Activated CD4-positive, CD25-positive, alpha-beta regulatory T cell treated with anti-CD3 and anti-CD28 coated beads, Interleukin-2, amount 50 U/mL, for 16 hours (primary cell): ENCODE results near the gene PDGFRB.

Experiments used
- DNase-seq: peaks from one replicate; pipeline ENCODE4 v3.0.0-alpha.2; 2020; ENCODE audit warnings: low read depth, low spot score

PDGFRB gene

DNA sequence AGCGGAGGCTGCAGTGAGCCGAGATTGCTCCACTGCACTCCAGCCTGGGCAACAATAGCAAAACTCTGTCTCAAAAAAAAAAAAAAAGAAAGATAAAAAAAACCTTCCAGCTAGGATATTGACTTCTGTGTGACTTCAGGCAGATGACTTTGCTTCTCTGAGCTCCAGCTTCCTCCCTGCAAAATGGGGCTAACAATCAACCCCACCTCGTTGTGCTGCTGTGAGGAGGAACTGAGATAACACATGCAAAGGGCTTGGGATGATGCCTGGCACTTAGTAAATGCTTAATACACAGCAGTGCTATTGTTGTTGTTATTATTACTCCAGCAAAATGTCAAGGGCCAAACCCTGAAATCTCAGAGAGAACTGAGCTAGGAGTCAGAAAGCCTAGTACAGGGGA lies 7.4 kb upstream of the PDGFRB start:
- DNase-seq, result no peak

DNA sequence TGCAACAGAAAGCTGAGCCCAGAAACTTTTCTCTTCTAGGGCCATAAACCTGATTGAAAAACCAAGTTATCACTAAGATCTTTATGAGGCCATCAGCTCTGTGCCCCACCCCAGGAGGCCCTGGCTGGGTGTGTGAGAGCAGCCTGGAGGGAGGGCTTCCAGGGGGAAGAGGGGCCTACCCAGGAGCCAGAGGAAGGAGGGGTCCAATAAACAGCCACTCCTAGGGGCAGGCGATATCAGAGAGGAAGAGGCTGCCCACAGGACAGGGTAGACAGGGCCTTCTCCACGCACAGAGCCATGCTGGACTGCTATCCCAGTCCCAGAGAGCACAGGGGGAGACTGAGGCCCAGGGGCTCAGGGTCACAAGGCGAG lies 6.5 kb upstream of the PDGFRB start:
- no peak for DNase-seq

DNA sequence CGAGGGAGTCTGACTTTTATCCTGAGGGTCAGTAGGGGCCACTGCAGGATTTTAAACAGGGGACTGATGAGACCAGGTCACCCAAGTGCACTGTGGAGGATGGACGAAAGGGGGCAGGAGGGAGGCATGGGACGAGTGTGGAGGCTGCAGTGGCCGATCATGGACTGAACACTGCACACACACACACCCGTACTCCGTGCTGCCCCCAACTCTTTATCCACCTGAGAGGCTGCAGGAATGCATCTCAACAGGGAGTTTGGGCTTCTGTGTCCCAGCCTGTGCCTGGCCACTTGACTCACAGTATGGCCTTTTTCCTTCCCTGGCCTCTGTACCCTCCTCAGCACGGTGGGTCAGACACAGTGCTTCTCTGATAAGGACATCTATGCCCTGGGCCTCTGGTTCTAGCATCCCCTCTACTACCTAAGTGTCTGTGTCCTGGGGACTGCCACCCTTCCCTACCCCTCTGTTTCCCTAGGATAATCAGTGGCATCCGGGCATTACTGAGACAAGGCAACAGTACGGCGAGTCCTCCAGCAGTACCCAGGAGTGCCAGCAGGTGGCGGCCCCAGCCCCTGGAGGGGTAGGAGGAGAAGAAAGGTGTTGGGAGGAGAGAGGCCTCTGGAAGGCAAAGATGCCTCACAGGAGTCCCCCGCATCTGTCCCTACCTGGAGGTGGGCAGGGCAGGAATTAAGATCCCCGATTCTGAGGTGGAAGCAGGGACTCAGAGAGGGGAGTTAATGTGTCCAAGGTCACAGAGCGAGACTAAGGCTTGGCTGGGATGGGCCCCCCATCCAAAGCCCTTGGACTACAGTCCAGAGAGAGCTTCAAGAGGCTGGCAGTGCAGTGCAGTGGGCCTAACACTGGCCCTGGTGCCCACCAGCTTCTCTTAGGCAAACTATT lies 5.8 kb upstream of the PDGFRB start:
- DNase-seq, result peak; percentile 40

DNA sequence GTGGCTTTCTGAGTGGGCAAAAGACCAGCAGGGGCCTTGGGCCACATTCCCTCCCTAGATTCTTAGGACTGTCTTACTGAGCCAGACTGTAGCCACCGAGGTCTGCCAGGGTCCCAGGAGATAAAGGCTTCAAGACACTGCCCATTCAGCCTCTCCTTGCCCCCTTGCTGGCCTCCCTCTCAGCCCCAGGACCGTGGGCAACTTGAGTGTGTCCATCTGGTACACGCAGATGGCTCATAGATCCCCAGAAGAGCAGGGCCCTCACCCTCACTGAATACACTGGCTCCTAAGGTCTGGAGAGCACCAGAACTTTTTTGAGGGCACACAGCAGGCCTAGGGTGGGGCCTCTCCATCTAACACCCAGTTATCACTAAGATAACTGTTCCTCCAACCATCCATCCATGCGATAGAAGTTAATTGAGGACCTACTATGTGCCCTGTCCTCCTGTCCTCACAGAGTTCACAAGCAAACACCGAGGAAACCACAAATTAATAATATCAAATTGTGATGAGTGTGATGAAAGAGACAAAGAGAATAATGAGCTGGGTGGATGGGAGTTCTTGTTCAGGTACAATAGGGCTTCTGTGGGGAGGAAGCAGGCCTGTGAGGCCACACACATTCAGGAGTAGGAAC lies 4.9 kb upstream of the PDGFRB start:
- DNase-seq, result no peak

GRCh38 chr5:150159741-150160179 lies 4.1 kb upstream of the PDGFRB start:
- no peak for DNase-seq

DNA sequence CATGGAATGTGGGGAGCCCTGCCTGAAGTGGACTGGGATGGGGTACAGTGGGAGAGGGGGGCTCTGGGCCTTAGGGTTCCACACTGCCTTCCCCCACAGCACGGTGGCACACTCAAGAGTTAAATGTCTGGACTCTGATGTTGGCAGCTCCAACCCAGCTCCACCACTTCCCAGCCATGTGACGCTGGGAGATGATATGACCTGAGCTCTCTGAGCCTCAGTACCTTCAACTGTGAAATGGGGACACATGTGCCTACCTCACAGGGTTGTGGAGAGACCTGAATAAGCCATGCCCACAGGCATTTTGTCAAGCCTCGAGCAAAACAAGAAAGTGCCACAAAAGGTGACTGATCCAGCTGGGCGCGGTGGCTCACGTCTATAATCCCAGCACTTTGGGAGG lies 3.4 kb upstream of the PDGFRB start:
- no peak for DNase-seq

GRCh38 chr5:150158170-150158949 lies 2.7 kb upstream of the PDGFRB start:
- DNase-seq, result no peak

- DNase-seq, result no peak
Measured at GRCh38 chr5:150157168-150157567, 1.5 kb upstream of the PDGFRB start.

GRCh38 chr5:150156540-150156939 lies 895 bp upstream of the PDGFRB start:
- DNase-seq, result no peak

DNA sequence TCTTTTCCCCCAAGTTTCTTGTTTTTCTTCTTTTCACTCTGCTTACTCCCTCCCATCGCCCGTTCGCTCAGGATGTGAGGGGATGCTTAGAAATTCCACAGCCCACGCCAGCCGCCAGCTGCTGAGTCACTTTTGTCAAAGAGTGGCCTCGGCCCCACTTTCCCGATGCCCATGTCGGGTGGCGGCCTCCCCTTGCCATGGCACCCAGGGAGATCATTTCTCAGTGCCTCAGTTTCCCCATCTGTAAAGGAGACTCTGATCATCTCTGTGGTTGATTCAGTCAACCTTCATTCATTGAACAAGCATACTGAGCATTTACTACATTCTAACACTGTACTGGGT lies 353 bp upstream of the PDGFRB start:
- no peak for DNase-seq

- DNase-seq, result no peak
Measured at GRCh38 chr5:150154618-150155128, 972 bp downstream of the PDGFRB start.

DNA sequence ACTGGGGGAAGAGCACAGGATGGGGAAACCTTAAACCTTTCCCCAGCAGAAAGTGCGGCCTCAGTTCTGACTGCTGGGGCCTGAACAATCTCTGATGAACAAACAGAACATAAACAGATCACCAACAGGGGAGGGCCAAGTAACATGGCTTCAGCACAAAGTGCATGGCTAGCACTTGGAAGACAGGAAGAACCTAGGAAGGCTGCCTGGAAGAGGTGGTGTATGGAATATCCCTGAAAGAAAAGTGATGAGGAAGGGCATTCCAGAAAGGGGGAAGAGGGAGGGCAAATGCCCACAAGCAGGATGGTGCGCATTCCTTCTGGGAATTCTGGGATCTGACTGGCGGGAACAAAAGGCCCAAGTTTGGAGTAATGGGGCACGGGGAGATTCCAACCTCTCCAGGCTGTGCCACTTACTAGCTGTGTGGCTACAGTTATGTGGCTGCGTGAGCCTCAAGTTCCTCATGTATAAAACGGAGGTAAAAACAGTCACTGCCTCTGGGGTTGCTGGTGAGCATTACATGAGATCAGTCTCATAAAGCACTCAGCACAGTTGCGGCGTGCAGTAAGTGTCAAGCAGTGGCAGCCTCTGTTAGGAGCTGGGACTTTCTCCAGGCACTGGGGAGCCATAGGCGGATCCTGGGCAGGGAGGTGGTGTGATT lies 1.6 kb downstream of the PDGFRB start:
- no peak for DNase-seq

- no peak for DNase-seq
Measured at GRCh38 chr5:150153483-150153882, 2.2 kb downstream of the PDGFRB start.

DNA sequence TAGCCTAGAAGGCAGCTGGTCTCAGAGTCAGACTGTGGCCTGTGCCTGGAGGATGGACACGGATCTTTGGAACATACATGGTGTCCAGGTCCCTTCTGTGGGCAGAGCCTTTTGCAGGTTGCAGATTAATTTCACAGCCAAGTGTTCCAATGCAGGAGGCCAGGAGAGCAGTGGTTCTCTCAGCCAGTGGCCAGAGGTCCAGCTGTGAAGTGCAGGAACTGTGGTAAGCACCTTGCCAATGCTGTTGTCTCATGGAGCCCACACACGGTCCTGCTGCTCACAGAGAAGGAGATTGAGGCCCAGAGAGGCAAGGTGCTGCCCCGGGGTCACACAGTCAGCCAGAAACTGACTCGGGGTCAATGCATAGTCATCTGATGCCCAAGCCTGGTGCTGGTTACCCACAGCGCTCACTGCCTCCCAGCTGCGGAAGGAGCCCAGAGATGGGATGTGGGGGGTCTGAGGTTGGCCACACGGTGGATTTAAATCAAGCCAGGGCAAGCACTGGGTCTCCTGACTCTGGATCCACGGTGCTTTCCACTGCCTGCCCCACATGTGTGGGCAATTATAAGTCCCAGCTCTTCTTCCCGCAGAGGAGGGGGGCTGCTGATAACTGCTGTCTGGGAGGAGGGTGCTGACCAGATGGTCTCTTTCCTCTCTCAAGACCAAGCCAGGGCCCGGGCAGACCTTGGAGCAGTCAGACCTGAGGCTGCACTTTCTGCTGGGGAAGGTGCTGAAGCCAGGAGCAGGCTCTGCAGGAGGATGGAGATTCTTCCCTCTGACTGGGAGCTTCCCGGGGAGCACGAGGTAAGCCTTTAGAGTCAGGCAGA lies 2.8 kb downstream of the PDGFRB start:
- DNase-seq, result no peak

- no peak for DNase-seq
Measured at GRCh38 chr5:150149618-150150017, 6.0 kb downstream of the PDGFRB start.

DNA sequence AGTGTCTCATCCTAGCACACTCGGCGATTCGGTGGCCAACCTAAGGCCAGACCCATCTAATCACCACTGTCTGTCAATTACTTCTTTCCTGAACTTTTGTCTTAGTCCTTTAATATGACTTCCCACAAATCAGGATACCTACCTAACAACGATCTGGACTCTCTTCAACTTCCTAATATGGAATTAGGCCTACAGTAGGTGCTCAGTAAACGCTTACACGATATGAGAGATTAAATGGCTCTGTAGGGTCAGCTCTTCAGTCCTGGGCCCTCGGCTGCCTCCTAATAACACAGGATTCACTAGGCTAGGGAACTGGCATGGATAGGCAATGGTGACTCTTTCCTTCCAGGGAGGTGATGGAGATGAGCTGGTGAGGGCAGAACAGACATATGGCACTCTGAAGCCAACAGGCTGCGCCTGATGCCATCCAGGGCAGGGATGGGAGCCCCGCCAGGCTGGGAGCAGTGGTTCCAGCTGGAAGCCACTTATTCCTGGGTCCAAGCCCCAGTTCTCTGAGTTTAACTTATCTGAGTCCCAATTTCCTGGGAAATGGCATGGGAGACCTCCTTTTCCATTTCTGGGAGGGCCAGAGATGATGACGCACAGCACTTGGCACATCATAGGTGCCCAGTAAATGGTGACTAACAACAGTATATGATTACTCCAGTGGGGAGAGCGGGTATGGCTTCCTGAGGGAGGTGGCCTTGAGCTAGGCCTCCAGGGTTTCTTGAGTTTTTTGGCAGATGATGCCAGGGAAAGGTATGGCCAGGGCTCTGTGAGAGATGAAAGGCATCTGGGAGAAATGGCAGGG lies 7.3 kb downstream of the PDGFRB start:
- no peak for DNase-seq

GRCh38 chr5:150147670-150148069 lies 8.0 kb downstream of the PDGFRB start:
- DNase-seq, result no peak

DNA sequence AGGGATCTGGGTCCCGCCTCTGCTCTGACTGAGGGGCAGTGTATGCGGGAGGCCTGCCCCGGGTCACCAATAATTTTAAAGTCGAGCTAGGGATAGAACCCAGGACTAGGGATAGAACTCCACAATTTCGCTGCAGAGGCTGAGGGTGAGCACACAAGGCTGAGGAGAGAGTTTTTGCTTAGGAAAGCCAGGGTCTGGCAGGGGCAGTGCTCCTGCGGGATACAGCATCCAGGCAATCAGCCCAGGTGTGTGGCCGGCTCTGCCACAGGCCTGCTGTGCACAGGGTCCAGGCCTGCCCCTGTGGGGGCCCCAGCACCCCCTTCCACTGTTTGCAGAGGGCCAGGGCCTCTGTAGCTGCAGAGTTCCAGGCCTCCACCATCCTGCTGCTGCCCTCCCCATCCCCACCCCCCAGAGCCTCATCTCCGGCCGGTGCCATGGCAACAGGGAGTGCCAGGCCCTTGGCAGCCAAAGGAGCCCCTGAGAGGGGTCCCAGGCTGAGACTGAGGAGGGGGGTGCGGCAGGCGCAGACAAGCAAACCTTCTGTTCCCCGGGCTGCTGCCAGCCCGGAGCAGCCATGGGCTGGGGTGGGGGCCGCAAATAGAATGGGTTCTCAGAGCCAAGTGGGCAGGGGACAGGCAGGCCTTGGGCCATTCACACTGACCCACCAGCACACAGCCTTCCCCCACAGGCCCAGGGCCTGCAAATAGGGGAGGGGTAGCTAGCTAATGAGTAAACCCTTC lies 8.6 kb downstream of the PDGFRB start:
- no peak for DNase-seq

DNA sequence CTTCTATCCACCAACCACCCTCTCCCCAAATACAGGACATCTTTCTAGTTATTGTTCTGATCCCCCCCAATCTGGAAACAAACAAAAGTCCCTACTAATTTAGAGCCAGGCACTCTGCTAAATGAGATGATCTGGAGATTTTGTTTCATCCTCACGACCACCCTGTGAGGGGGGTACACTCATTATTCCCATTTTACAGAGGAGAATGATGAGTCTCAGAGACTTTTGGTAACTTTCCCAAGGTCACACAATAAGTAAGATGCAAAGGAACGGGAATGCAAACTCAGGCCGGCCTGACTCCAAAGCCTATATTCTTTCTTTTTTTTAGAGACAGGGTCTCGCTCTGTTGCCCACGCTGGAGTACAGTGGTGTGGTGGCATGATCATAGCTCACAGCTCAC lies 9.4 kb downstream of the PDGFRB start:
- DNase-seq, result no peak
